CD4-positive, alpha-beta T cell treated with Interleukin-2 at 100 ng/mL for 4 hours (primary cell): ENCODE measurements around the gene TXNDC15.

Source experiments
- DNase-seq: peaks from one replicate; pipeline ENCODE4 v3.0.0-alpha.2; 2020; ENCODE audit warnings: low spot score

TXNDC15 gene

DNA sequence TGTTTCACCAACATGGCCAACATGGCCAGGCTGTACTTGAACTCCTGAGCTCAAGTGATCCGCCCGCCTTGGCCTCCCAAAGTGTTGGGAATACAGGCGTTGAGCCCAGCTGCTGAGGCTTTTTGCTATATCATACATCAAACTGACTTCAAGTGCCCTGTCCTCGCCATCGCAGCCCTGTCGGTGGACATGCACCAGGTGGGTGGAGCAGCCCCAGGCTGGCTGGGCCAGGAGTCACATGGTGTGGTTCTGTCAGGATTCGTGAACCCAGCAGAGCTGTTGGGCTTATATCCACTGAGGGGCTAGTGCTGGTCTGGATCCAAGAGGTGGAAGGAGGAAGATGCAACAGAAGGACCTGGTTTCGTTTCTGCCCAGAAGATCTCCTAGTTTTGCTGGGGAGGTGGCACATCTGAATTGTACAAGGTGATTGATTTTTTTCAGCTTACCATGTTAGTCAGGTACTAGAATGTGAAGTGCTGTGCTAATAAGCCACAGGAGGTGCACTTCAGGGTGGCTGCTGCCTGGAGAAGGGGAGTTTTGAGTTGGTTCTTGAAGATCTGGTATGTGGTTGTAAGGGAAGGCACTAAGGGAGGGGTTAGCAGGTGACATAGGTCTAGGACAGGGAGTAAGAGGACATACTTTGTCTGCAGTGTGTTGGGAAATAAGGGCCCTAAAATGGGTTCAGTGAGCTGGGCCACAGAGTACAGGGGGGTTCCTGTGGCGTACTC, 46.8 kb downstream of the TXNDC15 start:
- DNase-seq, result no peak

DNA sequence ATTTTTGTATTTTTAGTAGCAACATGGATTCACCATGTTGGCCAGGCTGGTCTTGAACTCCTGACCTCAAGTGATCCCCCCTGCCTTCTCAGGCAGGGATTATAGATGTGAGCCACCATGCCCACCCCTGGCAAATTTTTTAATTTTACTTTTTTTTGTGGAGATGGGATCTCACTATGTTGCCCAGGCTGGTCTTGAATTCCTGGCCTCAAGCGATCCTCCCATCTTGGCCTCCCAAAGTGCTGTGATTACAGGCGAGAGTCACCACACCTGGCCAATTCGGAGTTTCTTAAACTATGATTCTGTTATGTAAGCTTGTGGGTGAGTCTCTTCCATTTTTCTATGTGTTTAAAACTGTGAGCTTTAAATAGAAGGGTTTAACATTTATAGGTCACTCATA, 58.3 kb downstream of the TXNDC15 start:
- DNase-seq, result no peak

DNA sequence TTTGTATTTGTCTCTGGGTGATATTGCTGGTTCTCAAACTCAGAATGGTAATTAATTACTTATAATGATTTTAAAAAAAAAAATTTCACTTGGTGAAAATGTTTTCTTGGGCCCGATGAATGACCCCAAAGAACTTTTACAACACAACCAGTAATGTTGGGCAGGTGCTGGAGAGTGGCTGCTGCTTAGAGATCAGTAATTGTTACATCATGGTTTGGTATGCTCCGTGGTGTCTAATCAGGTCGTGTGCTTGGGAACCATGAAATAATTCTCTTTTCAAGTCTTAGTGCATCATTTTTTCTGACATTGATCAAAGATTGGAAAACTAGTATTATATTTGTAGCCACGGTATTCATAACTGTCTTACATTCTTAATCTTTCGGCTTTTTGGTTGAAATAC, 60.0 kb downstream of the TXNDC15 start:
- DNase-seq, result no peak

DNA sequence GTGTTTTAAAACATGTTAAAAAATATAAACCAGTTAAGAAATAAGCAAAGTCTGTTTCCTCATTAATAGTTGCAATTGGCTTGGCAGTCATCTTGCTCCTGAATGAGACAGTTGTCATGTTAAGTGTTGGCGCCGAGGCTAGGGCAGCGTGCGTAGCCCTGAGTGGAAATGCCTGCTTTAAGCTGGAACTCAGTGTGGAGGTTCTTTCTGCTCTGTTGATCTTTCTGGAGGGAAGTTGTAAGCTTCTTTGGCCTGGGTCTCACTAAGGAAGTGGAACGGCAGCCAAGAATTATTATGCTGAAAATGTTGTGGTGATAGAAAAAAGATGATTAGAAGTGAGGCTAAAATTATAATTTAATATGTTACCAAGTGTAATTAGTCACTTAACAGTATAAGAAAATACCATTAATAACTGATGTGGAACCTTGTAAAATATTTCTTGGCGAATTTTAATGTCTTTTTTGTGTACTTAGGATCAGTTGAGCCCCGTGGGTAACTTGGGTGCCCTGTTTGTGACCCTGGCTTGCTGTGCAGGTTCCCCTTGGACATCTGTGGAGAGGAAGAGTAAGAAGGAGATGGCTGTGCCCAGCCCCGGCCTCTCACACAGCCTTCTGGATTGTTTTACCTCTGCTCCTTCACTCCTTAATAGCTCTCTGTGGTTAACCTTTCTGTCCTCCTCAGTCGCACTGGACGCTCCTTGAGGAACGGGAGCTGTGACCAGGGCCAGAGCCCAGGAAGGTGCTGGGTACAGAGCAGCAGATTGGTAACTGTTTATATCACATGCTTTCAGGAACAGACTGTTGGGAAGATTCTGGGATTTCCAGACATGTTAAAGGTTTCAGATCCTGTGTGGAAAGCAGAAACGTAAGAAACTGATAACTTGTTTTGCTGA, 61.8 kb downstream of the TXNDC15 start:
- no peak for DNase-seq

DNA sequence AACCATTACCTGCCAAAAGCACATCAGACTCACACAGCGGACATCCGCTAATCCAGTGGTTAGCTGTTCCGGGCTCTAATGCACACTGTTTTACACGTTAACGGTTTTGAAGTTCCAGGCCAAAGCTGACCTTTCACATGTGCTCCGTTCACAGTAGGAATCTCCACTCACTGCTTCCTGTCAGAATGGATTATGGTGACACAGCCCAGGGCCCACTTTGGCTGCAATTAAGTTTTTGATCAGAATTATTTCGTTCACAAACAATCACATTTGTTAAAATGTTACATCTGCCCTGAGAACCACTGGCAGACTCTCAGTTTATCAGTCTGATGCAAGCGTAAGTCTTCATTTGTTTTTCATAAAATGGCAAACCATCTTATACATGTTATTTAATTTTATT, 63.4 kb downstream of the TXNDC15 start:
- no peak for DNase-seq

DNA sequence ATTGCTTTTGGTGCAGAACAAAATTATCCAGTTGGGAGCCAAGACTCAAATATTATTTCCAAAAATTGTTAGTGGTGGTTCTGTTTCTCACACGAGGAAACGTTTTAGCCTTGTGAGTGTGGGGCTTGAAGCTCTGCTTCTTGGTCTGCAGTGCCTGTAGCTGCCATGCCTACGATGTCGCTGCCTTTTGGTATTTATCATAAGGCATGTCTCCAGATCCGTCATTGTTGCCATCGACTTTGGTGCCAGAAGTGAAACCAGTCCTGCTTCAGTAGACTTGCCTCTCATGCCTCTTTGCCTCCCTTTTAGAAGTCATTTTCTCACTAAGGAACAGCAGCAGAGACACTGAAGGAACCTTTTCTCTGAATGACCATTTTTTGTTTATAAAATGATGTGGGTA, 63.9 kb downstream of the TXNDC15 start:
- DNase-seq, result no peak

DNA sequence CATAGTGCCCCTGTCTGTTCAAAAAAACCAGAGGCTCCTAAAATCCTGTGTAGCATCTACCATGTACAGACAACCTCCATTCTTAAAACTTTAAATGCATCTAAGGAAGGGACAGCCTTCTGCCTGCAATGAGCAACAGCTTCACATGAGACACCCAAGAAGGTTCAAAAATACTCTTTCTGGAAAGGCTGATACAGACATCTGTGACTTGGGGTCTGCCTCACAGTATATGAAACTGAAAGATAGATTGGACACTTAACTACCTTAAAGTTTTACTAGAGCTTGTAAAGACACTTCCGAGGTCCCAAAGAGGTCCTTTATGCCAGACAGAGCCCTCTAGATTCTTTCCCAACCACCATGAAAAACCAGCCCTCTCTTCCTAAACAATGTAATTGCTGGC, 65.3 kb downstream of the TXNDC15 start:
- no peak for DNase-seq

DNA sequence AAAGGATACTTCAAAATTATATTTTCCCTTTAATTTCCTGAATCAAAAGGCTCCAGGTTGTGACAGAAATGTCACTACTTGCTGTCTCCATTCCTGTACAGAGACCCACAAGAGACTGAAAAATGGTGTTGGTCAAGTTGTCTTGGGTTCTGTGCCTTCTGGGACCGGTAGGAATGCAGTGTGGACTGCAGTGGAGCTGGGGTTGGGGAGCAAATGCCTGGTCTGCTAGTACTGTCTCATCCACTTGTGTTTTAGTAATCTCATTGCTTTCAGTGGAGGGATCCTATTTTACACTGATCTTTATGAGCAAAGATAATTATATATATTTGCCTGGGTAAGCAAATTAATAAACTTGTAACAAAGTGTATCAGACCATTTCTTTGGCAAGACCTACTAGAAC, 69.4 kb downstream of the TXNDC15 start:
- DNase-seq, result no peak

DNA sequence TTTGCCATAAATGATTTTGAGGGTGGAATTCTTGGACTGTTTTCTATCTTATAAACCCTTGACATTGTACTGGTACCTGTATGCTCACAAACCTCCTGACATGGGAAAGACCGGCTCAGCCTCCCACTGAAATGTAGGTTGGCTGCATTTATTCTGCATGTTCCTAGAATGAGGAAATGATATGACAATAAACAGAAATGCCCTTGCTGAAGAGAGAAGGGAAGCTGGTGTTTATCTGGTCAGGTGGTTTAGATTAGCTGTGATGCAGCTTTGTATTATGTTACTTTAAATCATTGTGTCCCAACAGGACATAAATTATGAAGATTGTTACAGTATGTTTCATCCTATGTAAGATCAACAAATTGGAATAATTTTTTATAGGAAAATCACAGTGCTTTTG, 70.5 kb downstream of the TXNDC15 start:
- no peak for DNase-seq

DNA sequence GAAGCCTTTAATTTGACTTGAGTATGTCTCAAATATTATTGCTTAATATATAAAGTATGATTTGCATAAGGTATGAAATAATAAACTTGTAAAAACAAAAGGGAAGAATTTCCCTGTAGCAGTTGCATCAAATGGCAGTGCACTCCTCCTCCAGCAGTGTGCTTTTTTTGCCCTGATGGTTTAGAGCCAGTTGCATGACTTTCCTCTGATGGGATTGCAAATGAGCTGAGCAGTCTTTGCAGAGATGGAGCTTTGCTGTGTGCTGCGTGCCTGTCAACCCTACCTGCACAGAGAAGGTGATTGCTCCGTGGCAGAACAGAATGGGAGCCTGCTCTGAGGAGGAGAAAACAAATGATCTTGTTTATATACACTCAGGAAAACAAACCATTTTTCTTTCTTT, 70.9 kb downstream of the TXNDC15 start:
- DNase-seq, result no peak

DNA sequence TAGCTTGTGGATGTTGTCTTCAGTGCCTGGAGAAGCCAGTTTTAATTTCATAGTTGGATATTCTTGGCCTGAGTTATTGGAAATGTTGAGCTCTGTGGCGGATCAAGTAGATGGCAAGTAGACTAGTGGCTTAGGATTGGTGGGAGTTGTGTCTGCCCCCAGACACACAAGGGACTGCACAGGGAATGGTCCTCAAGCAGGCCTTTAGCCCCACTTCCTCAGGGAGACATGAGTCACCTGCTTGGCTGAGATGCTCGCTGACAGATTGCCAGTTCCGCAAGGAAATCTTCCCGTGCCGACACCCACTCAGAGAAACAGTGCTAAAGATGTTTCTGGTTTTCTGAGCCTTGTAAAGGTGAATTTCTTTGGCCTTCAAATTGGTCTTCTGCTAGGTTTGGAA, 74.7 kb downstream of the TXNDC15 start:
- no peak for DNase-seq

DNA sequence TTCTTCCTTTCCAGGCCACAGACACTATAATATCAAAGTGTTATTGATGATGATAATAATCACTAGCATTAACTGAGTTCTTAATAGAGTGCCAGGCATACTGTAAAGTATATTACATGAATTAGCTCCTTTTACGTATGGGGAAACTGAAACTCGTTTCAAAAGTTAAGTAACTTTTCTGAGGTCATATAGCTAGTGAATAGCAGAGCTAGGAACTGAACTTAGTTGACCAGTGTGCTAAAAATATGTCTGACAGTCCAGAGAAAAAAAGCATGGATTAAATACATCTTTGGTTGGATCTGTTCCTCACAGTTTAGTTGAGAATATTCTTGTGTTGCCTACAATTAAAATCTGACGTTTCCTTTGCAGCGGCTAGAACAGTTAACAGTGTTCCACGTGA, 75.1 kb downstream of the TXNDC15 start:
- DNase-seq, result no peak
